Astrocyte (in vitro differentiated cells and primary cell): ENCODE measurements around the gene CBX2.

ENCODE experiments used
- EZH2 ChIP-seq: IDR thresholded peaks from 2 replicates; pipeline ENCODE4 v1.6.1; 2012; ENCODE audit warnings: mild to moderate bottlenecking, low read length, inconsistent platforms; ENCODE audit not compliant: insufficient read depth
- TF ChIP-seq, protein P1 (sequence below): IDR thresholded peaks from 2 replicates; pipeline ENCODE4 v1.5.1; 2011; ENCODE audit warnings: low read depth, mild to moderate bottlenecking, inconsistent platforms, low read length, moderate library complexity; ENCODE audit not compliant: insufficient read depth

DNA sequence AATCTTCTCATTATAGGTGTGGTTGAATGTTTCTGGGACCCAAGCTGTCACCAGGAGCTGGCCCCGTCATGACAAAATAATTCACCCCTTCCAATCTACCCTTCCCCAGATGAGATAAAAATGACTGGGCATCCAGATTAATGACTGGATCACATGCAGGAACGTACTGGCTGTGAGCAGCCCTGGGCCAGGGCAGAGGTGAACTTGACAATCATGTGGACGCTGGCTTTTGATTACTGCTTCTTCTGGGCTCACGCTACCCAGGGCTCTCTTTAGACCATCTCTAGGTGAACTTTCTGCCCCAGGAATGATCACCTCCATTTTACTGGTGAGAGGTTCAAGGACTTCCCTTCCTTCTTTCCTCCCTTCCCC is 43.0 kb downstream of the CBX2 start:
- TF ChIP-seq, protein P1, sequence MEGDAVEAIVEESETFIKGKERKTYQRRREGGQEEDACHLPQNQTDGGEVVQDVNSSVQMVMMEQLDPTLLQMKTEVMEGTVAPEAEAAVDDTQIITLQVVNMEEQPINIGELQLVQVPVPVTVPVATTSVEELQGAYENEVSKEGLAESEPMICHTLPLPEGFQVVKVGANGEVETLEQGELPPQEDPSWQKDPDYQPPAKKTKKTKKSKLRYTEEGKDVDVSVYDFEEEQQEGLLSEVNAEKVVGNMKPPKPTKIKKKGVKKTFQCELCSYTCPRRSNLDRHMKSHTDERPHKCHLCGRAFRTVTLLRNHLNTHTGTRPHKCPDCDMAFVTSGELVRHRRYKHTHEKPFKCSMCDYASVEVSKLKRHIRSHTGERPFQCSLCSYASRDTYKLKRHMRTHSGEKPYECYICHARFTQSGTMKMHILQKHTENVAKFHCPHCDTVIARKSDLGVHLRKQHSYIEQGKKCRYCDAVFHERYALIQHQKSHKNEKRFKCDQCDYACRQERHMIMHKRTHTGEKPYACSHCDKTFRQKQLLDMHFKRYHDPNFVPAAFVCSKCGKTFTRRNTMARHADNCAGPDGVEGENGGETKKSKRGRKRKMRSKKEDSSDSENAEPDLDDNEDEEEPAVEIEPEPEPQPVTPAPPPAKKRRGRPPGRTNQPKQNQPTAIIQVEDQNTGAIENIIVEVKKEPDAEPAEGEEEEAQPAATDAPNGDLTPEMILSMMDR, result no peak
- no peak for TF ChIP-seq EZH2
